ENCODE data around the gene IL17A.

The IL17A gene

DNA sequence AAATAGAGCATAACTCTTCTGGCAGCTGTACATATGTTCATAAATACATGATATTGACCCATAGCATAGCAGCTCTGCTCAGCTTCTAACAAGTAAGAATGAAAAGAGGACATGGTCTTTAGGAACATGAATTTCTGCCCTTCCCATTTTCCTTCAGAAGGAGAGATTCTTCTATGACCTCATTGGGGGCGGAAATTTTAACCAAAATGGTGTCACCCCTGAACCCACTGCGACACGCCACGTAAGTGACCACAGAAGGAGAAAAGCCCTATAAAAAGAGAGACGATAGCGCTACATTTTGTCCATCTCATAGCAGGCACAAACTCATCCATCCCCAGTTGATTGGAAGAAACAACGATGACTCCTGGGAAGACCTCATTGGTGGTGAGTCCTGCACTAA lies at the start of gene IL17A:
Gene IL17A (plus strand): TSS at position 301 of the 400 bp plus-strand sequence. CDS start 57 bp downstream, at position 358.
- Histone ChIP-seq H3K4me2 (ENCODE audit: low read depth, low read length, poor library complexity, severe bottlenecking) (no peak within 1 kb of the TSS), H3K9me3 (ENCODE audit: insufficient read depth, low read length) (no peaks in the 10 kb centered on the region), H3K27me3 (ENCODE audit: low read length) (peaks cover 8% of the 10 kb centered on the region; the same call in 1 of the 2 replicates), H3K9ac (ENCODE audit: low read length) (no peak within 1 kb of the TSS), H3K4me3 (ENCODE audit: insufficient read depth, low read length, poor library complexity, severe bottlenecking) (no peak within 1 kb of the TSS), H3K27ac (ENCODE audit: low read depth, low read length) (no peak within 1 kb of the TSS), H2AFZ (ENCODE audit: low read depth, low read length, severe bottlenecking) (no peak within 1 kb of the TSS), H3F3A (ENCODE audit: insufficient read depth) (no peaks in the 10 kb centered on the region), H3K9me2 (replicated peaks; ENCODE audit: insufficient read depth, low read length) (no peaks in the 10 kb centered on the region), H4K20me1 (ENCODE audit: low read depth, low read length) (no peaks in the 10 kb centered on the region), H3K36me3 (ENCODE audit: low read length) (no peaks in the 10 kb centered on the region), H3K79me2 (ENCODE audit: insufficient read depth, low read length) (no peaks in the 10 kb centered on the region)
- no peak for TF ChIP-seq EZH2phosphoT487 (conservative IDR thresholded peaks at IDR 0.05; ENCODE audit: low read length)
- TF ChIP-seq, protein P1, sequence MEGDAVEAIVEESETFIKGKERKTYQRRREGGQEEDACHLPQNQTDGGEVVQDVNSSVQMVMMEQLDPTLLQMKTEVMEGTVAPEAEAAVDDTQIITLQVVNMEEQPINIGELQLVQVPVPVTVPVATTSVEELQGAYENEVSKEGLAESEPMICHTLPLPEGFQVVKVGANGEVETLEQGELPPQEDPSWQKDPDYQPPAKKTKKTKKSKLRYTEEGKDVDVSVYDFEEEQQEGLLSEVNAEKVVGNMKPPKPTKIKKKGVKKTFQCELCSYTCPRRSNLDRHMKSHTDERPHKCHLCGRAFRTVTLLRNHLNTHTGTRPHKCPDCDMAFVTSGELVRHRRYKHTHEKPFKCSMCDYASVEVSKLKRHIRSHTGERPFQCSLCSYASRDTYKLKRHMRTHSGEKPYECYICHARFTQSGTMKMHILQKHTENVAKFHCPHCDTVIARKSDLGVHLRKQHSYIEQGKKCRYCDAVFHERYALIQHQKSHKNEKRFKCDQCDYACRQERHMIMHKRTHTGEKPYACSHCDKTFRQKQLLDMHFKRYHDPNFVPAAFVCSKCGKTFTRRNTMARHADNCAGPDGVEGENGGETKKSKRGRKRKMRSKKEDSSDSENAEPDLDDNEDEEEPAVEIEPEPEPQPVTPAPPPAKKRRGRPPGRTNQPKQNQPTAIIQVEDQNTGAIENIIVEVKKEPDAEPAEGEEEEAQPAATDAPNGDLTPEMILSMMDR (IDR thresholded peaks at IDR 0.05; ENCODE audit: insufficient read depth, low read length, poor library complexity, severe bottlenecking) = no peak

DNA sequence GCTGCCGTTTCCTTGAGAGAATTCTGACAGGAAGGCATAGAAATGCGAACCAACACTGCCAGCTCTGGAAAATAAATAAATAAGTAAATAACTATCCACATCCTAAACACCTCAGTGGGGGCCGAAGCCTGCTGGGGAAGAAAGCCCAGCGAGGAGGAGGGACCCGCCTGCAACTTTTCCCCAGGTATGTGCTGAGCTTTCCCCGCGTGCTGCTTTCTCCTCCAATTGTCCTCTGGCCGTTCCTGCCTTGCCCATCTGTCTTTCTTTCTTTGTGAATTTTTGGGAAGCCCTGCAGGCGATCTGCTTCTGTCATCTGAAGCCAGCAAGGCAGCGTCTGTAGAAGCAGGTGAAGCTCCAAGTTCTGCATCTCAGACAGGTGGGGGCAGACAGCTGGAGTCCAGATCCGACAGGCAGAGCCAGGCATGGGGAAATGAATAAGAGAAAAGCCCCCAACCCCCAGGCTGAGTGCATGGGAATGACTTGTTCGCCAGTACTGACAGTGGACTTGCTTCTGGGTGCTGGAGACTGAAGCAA lies 49.2 kb upstream of the IL17A start:
- H3K4me2 ChIP-seq (ENCODE audit: low read depth, low read length, poor library complexity, severe bottlenecking) = no peak overlapping the region
- H3K27ac ChIP-seq (ENCODE audit: low read depth, low read length) = no peak overlapping the region
- no peaks in the 10 kb centered on the region for H3K9me3 ChIP-seq (ENCODE audit: insufficient read depth, low read length)
- no peaks in the 10 kb centered on the region for H4K20me1 ChIP-seq (ENCODE audit: low read depth, low read length)
- no peaks in the 10 kb centered on the region for H3K9me2 ChIP-seq (replicated peaks; ENCODE audit: insufficient read depth, low read length)
- no peaks in the 10 kb centered on the region for H3K79me2 ChIP-seq (ENCODE audit: insufficient read depth, low read length)
- no peaks in the 10 kb centered on the region for H3K36me3 ChIP-seq (ENCODE audit: low read length)
- H3F3A ChIP-seq (ENCODE audit: insufficient read depth) = no peaks in the 10 kb centered on the region
- TF ChIP-seq, protein P1 (IDR thresholded peaks at IDR 0.05; ENCODE audit: insufficient read depth, low read length, poor library complexity, severe bottlenecking) = no peak
- TF ChIP-seq EZH2phosphoT487 (conservative IDR thresholded peaks at IDR 0.05; ENCODE audit: low read length) = no peak
- H2AFZ ChIP-seq (ENCODE audit: low read depth, low read length, severe bottlenecking) = no peak overlapping the region
- H3K9ac ChIP-seq (ENCODE audit: low read length) = no peak overlapping the region
- H3K27me3 ChIP-seq (ENCODE audit: low read length) = no peaks in the 10 kb centered on the region
- no peak overlapping the region for H3K4me3 ChIP-seq (ENCODE audit: insufficient read depth, low read length, poor library complexity, severe bottlenecking)

DNA sequence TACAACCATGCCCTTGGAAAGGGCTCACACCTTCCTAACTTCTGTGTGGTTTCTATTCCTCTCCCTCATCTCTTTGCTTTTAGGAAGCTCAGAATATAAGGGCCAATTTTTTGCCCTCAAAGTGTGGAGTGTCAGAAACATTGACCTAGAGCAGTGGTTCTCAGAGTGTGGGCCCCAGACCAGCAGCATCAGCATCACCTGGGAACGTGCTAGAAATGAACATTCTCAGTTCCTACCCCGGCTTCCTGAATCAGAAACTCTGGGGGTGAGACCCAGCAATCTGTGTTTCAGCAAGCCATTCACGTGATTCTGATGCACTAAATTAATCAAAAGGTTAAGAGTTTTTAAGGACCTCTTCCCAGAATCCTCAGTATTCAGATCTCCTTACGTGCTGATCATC lies 47.9 kb upstream of the IL17A start:
- TF ChIP-seq, protein P1 (IDR thresholded peaks at IDR 0.05; ENCODE audit: insufficient read depth, low read length, poor library complexity, severe bottlenecking) = no peak
- TF ChIP-seq EZH2phosphoT487 (conservative IDR thresholded peaks at IDR 0.05; ENCODE audit: low read length) = no peak
- Histone ChIP-seq H3K4me3 (ENCODE audit: insufficient read depth, low read length, poor library complexity, severe bottlenecking) (no peak overlapping the region), H3K27ac (ENCODE audit: low read depth, low read length) (no peak overlapping the region), H3K27me3 (ENCODE audit: low read length) (no peaks in the 10 kb centered on the region), H3K9ac (ENCODE audit: low read length) (no peak overlapping the region), H3K9me3 (ENCODE audit: insufficient read depth, low read length) (no peaks in the 10 kb centered on the region), H2AFZ (ENCODE audit: low read depth, low read length, severe bottlenecking) (no peak overlapping the region), H3K9me2 (replicated peaks; ENCODE audit: insufficient read depth, low read length) (no peaks in the 10 kb centered on the region), H4K20me1 (ENCODE audit: low read depth, low read length) (no peaks in the 10 kb centered on the region), H3F3A (ENCODE audit: insufficient read depth) (no peaks in the 10 kb centered on the region), H3K79me2 (ENCODE audit: insufficient read depth, low read length) (no peaks in the 10 kb centered on the region), H3K36me3 (ENCODE audit: low read length) (no peaks in the 10 kb centered on the region), H3K4me2 (ENCODE audit: low read depth, low read length, poor library complexity, severe bottlenecking) (no peak overlapping the region)
